SKM-1 treated with dmso at 0.1 percent for 144 hours (cell line): ENCODE data around the gene TMED7.

ENCODE experiments used
- DNase-seq: peaks from one replicate; lab custom pipeline; 2025; ENCODE audit not compliant: unreplicated experiment; lab: John Stamatoyannopoulos, UW

The TMED7 gene

DNA sequence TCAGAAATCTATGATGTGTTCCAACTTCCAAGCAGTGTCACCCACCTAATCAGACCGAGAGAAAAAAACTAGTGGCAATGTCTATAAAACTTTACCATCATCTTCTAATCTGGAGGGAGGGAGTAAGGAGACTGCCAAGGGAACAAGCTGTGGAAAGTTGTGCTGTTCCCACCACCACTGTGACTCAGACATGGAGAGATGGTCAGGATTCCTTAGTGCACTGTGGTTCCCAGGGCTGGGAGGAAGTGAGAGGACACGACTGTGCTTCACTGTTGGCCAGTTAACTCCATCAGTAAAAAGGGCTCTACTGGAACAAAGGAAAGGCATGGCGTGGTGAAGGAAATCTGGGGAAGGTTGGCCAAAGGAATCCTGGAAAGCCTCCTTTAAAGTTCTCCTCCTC is 42.4 kb downstream of the TMED7 start:
- no peak for DNase-seq

DNA sequence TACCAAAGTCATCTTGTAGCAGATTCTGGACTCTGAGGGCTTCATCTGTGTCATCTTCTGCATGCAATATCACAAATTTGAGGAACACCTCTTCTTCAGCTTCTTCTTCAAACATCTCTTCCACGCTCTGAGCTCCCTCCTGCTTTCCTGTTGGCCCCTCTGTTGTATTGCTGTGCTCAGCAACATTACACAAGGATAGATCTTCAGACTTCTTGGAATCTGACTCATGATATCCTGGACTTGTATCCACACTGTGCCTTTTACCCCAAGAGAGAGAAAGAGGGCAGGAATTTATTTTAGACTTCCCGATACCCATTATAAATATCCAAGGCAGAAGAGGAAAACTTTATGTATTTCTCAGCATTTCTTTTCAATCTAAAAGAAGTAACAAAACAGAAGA is 44.9 kb downstream of the TMED7 start:
- DNase-seq, result no peak

DNA sequence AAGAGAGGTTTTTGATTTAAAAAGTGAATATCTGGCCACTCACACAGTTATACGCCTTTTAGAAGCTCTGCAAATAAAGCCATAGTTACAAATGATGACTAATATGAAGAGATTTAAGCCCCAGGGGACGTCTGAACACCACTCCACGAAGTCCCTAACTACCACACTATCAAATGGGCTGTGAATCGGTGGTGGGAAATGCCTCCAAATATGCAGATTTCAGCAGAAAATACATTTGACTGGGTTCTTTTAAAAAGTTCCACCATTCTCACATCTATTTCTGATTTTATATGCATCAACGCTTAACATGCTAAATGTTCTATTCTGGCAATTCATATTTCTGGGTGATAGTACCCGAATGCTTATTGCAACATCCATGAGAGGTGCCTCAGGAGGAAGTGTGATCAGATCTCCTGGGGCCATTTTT is 46.1 kb downstream of the TMED7 start:
- DNase-seq, result no peak

DNA sequence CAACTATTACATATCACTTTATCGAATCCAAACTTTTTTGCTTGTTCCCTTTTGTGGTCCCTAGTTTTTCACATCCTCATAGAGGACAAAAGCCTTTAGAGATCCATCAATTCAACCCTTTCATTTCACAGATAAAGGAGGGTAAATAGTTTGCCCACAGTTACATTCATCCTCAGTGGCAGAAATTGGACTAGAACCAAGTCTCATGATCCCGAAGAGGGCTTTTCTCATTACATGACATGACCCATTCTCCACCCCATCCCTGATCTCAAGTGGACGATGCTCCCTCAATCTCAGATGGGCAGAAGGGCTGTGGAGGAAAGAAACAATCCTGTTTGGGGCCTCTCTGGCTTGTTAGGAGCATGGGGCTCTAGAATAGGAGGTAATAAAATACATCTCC is 46.6 kb downstream of the TMED7 start:
- DNase-seq, result no peak

DNA sequence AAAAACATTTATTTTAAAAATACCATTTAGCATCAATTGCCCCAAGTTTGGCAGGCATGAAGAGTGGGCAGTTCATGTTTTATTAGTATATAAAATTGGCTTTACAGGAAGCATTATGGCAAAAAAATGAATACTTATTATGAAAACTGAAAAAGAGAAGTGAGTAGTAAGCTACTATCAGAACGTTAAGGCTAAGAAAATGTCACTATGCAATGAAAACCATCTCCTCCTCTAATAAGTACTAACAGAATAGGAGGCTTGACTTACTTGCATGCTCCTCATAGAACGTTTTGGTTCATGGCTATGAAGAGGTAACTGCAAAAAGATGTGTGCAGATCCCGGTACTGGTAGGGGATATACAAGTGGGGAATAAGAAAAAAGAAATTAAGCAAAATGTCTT is 47.2 kb downstream of the TMED7 start:
- no peak for DNase-seq

DNA sequence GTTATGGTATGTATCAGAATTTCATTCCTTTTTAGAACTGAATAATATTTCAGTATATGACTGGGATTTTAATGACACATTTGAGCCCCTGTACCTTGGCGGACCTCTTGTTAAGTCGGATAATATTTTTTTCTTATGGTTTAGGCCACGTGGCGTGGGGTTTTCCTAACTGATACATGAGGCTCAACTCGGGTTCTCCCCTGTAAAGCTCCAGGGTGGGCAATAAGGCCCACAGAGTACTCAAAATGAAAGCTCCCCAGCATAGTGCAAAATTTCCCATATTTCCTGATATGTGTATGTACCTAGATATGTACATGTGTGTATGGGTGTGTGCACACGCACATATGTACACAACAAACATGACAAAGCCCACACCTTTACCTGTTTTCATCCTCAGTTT is 48.1 kb downstream of the TMED7 start:
- no peak for DNase-seq

DNA sequence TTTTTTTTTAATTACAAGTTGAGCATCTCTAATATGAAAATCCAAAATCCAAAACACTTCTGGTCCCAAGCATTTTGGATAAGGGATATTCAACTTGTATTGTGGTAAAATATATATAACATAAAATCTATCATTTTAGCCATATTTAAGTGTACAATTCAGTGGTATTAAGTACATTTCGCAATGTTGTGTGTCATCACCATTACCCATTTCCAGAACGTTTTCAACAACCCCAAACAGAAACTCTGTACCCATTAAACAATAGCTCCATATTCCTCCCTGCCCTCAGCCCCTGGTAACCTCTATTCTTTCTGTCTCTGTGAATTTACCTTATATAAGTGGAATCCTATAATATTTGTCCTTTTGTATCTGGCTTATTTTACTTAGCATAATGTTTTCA is 48.5 kb downstream of the TMED7 start:
- DNase-seq, result no peak

DNA sequence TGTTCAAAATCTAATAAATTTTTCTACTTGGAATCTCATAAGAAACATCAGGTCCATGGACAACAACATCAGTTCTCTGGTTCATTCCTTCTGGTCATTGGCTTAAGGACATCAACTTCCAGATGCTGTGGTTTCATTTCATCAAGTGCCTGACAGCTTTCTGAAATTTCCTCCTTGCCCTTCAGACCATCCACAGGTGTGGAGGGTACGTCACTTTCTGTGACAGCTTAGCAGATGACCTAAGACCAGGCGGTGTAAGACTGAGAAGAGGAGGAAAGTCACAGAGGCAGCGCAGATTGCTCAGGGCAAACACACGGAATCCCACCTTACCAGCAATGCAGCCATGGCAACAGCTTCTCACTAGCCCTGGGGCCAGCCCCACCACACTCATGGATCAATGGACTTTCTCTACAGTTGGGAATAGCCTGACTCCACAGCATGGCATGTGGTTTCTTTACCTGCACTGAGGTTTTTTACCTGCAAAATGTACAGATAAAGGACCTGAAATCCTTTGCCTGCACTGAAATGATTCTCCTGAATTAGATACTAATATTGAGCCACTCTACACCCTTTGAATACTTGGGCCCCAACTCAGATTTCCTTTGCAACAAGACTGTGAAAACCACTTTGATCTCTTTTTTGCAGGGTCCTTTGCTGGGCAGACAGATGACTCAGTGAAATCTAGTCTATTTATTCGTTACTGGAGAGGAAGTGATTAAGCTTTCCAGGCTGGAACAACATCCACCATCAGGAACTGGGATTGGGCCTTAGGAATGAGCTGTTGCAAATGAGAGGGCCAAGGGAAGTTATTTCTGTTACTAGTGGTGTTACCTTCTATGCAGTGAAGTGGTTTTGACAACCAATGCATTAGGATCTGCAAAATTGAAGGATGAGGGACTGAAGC is 50.4 kb downstream of the TMED7 start:
- DNase-seq, result no peak

DNA sequence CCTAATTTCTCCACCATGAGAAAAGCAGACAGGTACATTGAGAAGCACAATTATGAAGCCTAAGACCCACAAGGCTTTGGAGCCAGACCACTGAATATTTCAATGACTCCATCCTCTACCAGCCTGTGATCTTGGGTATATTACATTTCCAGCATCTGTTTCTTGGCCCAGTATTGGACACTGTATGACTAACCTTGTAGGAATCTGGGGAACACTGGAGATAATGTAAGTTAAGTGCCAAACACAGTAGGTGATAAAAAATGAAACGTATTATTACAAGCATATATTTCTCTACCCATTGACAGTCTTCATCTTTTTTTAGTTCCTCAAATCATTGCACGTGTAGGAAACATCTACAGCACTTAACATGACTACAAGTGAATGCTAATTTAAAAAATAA is 52.7 kb downstream of the TMED7 start:
- no peak for DNase-seq

DNA sequence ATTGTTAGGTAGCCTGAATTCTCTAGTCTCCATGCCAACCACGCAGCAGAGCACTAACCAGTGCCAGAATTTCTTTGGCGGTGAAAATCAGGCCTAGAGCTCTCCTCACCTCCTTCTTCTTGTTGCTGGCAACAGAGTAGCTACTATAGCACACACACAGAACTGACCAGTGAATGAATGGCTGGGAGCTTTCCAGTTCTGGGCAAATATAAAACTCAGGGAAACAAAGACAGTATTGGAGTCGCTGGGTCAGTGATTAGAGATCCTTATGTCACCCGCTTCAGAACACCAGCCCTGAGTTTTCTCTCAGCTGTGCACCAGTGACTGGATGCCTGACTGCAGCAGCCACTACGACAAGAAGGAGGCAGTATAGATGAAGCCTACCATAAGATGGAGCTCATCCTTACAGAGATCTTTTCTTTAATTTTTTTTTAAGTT is 54.4 kb downstream of the TMED7 start:
- no peak for DNase-seq

DNA sequence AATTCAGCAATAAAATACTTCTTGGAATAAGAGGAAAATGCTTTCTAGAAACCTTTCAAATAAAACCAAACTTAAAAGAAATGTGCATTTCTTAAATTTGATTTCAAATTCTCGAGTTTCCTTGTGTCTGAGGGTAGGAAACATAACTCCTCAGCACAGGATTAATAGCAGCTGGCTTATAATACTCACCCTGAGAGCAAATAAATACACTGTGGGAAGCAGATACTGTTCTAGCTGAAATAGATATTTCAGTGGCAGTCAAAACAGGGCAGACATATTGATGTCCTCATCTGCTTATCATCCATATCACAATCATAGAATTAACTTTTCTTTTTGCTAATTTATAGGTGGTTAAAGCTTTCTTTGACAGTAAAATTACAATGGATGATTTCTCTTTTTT is 57.2 kb downstream of the TMED7 start:
- DNase-seq, result no peak

DNA sequence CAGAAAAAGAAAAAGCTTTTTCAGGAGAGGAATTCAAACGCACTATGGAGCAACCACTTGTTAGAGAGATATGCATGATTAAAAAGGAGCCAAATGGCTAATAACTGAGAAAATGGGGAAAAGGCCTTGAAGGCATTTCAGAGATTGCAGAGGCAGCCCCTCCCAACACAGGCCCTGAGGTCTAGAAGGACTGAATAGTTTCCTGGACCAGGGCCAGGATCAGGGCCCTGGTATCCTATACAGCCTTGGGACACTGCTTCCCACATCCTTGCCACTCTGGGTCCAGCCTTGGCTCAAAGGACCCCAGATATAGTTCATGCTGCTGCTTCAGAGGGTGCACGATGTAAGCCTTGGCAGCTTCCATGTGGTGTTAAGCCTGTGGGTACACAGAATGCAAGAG is 60.6 kb downstream of the TMED7 start:
- DNase-seq, result no peak
